NCI-H2227 (cell line): ENCODE measurements around the gene PTPRN2.
A peak's percentile ranks its signal among the peaks of the same experiment; 100 is the strongest.

Experiments
- DNase-seq: peaks from one replicate; lab custom pipeline; 2025; ENCODE audit not compliant: unreplicated experiment; lab: John Stamatoyannopoulos, UW

Gene PTPRN2

GRCh38 chr7:157818701-157819454 is 768.7 kb downstream of the PTPRN2 start:
- DNase-seq = peak; percentile 19

GRCh38 chr7:157817944-157818700 is 769.5 kb downstream of the PTPRN2 start:
- no peak for DNase-seq

DNA sequence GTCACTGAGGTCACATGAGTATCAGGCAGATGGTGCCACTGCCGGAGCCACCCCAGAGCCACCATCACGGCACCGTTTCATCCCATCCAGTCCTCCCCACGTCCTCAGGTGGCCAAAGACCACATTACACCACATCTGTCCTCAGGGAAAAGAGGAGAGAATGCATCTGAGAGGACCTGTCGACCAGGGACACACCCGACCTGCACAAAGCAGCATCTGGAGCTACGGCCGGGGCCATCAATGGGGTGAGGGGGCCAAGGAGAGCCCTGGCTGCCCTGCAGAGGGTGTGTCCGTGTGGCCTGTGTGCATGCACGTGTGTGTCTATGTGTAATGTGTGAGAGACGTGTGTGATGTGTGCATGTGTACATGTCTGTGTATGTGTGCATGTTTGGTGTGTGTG is 770.2 kb downstream of the PTPRN2 start:
- no peak for DNase-seq

GRCh38 chr7:157816526-157817250 is 770.9 kb downstream of the PTPRN2 start:
- no peak for DNase-seq

- DNase-seq = no peak
Measured at GRCh38 chr7:157816086-157816485, 771.5 kb downstream of the PTPRN2 start.

- no peak for DNase-seq
Measured at GRCh38 chr7:157815706-157816022, 772.0 kb downstream of the PTPRN2 start.

DNA sequence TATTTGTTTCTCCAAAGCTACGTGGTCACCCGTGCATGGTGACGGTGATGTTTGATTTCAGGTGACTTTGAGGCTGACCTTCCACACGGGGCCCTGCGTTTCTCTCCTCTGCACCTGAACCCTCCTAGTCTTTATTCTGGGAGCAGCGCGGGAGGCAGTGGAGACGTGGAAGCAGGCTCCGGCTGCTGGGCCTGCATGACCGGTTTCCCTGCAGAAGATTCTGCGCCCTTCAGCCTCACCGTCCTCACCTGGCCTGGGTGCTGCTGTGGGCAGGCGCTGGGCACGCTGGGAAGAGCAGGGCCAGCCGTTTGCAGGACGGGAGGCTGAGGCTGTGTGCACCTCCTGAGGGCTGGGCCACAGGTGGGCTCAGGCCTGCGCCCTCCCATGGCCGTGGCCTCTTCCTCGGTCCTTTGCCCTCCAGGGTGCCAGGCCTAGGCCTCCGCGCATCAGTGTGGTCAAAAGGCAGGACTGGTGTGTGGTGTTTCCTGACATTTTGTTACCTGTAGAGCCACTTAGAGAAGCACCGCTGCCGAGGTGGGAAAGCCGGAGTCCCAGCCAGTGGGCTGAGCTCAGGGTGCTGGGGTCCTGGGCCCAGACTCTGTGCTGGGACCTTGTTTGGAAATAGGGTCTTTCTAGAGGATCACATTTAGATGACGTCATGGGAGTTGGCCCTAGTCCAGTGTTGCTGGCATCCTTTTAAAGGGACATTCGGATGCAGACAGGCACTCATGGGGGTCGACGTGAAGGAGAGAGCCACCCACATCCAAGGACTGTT is 772.5 kb downstream of the PTPRN2 start:
- no peak for DNase-seq

DNA sequence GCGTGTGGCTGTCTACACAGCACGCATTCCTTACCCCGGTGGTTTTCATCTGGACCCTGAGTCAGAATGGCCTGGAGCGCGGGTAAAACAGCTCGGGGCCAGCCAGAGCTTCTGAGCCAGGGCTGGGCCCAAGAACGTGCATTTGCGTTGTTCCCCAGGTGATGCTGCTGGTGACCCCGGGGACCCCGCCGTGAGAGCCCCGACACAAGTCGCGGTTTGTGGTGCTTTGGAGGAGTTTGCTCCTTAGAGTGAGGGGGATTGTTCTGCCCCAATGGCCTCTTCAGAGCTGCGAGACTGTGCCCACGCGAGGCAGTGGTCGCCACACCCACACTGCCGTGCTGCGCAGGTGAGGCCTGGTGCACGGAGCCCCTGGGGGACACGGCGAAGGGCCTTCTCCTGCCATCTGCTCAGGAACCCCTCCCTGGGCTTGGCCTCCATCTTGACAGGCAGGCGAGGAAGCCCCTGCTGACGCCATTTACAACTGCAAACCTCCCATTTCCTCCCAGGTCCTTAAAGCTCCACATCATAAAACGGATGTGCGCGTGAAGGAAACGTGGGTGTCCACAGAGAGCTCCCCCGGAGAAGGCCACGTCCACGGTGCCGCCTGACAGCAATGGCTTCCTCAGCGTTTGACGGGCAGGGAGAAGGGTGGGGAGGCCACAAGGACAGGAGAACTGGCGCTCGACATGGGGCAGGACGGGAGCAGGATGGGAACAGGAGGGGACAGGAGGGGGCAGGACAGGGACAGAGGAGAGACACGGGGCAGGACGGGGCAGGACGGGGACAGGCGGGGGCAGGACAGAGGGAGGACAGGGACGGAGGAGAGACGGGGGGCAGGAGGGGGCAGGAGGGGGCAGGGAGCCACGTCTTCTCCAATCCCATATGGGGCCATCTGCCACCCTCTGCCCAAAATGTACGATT is 773.6 kb downstream of the PTPRN2 start:
- no peak for DNase-seq

DNA sequence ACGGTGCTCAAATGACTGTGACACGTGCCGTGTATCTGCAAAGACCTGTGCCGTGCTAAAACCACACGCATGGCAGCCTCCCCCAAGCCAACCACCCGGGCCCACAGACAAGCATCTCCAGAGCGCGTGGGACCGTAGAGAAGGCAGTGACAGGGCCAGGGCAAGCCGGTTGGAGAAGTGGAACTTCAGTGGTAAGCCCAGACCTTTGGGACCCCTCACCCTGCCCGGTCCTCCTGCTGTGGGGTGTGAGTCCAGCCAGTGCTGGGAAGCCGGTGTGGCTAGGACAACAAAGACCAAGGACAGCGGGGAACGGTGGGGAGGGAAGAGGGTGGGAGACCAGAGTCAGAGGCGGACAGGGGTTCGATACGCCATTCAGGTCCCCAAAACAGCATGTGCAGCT is 774.6 kb downstream of the PTPRN2 start:
- DNase-seq = no peak

- DNase-seq = no peak
Measured at GRCh38 chr7:157811946-157812345, 775.7 kb downstream of the PTPRN2 start.

DNA sequence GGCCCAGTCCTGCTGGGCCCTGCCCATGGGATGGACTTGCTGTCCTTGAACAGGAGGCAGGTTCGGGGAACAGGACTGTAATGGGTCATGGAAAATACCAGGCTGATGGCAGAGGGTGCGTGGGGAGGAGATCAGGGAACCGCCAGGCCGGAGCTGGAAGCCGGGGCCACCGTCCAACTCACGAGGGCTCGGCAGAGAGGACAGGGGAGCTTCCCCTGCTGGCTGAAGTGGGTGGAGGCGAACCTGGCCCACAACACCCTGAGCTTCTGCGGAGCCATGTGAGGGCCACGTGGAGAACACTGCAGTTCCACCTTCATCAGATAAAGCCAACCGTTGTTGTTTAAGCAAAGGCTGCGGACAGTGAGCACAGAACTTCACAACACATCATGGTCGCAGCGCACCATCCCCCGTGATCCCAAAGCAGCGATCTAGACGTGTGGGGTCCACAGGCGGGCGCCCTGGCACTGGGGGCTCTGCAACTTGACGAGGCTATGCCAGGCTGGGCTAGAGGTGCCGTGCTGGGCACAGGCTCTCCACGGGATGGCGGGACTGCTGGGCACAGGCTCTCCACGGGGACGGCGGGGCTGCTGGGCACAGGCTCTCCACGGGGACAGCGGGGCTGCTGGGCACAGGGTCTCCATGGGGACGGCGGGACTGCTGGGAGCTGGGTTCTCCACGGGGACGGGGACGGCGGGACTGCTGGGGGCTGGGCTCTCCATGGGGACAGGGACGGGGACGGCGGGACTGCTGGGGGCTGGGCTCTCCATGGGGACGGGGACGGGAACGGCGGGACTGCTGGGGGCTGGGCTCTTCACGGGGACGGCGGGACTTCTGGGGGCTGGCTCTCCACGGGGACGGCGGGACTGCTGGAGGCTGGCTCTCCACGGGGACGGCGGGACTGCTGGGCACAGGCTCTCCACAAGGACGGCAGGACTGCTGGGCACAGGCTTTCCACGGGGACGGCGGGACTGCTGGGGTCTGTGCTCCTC is 777.5 kb downstream of the PTPRN2 start:
- DNase-seq = no peak

GRCh38 chr7:157809154-157809862 is 778.3 kb downstream of the PTPRN2 start:
- no peak for DNase-seq

DNA sequence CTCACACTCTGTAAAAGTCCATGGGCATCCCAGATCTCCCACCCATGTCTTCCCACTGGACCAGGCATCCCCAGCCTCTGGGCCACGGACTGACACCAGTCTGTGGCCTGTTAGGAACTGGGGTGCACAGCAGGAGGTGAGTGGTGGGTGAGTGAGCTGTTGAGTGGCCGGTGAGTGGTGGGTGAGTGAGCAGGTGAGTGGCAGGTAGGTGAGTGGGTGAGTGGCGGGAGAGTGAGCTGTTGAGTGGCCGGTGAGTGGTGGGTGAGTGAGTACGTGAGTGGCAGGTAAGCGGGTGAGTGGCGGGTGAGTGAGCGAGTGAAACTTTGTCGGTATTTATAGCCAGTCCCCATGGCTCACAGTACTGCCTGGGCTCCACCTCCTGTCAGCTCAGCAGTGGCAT is 779.6 kb downstream of the PTPRN2 start:
- no peak for DNase-seq

DNA sequence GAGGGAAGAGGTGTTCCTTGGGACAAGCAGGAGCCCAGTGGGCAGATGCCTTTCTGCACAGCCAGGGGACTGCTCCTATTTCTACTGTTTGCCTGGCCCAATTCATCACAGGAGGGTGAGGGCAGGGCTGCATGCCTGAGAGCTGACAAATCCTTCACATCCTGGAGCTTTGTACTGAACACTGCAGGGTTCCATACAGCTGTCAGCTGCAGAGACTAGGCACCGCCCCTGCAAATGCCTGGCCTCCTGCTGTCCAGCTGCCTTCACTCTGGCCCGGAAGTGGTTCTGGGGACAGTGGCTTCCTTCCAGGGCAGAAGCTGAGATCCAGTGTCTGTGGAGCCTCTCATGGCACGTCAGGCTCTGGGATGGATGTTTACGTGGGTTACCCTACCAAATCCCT is 780.1 kb downstream of the PTPRN2 start:
- no peak for DNase-seq

DNA sequence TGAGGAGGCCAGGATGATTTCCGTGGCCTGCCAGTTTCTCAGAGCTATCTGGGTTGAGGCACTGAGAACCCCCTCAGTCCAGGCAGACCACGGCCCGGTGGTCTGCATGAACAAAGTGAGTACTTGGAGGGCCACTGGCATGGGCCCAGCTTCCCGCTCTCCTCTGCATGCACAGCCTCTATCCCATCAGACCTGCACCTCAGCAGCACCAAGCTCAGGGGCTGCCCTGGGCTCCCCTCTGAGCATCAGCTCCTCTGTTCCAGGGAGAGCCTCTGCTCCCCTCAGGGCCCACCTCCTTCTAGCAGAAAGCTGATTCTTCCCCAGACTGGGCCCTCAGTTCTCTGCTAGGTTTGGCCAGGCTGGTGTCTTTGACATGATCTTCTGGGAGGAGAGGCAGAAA is 780.9 kb downstream of the PTPRN2 start:
- DNase-seq = no peak

GRCh38 chr7:157805713-157806112 is 781.9 kb downstream of the PTPRN2 start:
- DNase-seq = no peak

GRCh38 chr7:157803906-157804305 is 783.7 kb downstream of the PTPRN2 start:
- DNase-seq = no peak

DNA sequence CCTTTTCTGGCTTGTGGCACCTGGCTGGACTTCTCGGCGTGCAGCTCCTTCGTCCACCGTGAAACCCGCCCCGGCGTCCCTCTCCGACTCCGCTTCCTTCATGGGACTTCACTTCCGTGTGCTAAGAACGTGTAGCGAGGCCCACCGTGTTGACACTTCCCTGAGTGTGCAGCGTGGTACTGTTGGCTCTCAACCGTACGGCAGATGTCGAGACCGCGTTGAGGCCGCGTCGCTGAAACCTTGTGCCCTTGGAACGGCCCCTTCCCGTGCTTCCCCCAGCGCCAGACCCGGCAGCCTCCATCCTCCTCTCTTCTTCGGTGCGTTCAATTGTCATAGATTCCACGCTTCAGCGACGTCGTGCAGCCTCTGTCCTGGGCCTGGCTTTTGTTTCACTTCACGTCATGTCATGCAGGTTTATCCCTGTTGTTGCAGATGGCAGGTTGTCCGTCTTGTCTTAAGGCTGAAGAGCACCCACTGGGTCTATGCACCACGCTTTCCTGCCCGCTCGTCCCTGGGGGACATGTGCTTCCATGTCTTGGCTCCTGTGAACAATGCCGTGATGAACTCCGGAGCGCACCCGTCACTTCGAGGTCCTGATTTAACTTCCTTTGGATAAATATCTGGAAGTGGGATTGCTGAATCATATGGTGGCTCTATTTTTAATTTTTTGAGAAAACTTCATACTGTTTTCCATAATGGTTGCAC is 785.5 kb downstream of the PTPRN2 start:
- no peak for DNase-seq
